ENCODE measurements around the gene TNIK.

Gene TNIK

GRCh38 chr3:171230865-171231264 lies 229.3 kb downstream of the TNIK start:
- in situ Hi-C loops (cut with MboI; ENCODE audit: low pct_unique_long_range_greater_than_20kb, low sequenced_read_pairs, unreplicated experiment), result no loop called here
- TF ChIP-seq CTCF (IDR thresholded peaks at IDR 0.05; ENCODE audit: extremely low read depth, insufficient read depth, missing control alignments), result no peak
- DNase-seq (ENCODE audit: low spot score), result no peak

GRCh38 chr3:171229173-171229572 lies 231.0 kb downstream of the TNIK start:
- in situ Hi-C loops (cut with MboI; ENCODE audit: low pct_unique_long_range_greater_than_20kb, low sequenced_read_pairs, unreplicated experiment), result no loop called here
- DNase-seq (ENCODE audit: low spot score), result no peak
- no peak for TF ChIP-seq CTCF (IDR thresholded peaks at IDR 0.05; ENCODE audit: extremely low read depth, insufficient read depth, missing control alignments)

GRCh38 chr3:171228240-171228639 lies 232.0 kb downstream of the TNIK start:
- in situ Hi-C loops (cut with MboI; ENCODE audit: low pct_unique_long_range_greater_than_20kb, low sequenced_read_pairs, unreplicated experiment), result no loop called here
- no peak for TF ChIP-seq CTCF (IDR thresholded peaks at IDR 0.05; ENCODE audit: extremely low read depth, insufficient read depth, missing control alignments)
- DNase-seq (ENCODE audit: low spot score), result no peak

- no peak for TF ChIP-seq CTCF (IDR thresholded peaks at IDR 0.05; ENCODE audit: extremely low read depth, insufficient read depth, missing control alignments)
- in situ Hi-C loops (cut with MboI; ENCODE audit: low pct_unique_long_range_greater_than_20kb, low sequenced_read_pairs, unreplicated experiment), result no loop called here
- no peak for DNase-seq (ENCODE audit: low spot score)
Measured at GRCh38 chr3:171227828-171228227, 232.4 kb downstream of the TNIK start.

GRCh38 chr3:171227359-171227758 lies 232.8 kb downstream of the TNIK start:
- no peak for TF ChIP-seq CTCF (IDR thresholded peaks at IDR 0.05; ENCODE audit: extremely low read depth, insufficient read depth, missing control alignments)
- no peak for DNase-seq (ENCODE audit: low spot score)
- in situ Hi-C loops (cut with MboI; ENCODE audit: low pct_unique_long_range_greater_than_20kb, low sequenced_read_pairs, unreplicated experiment), result no loop called here

- no peak for TF ChIP-seq CTCF (IDR thresholded peaks at IDR 0.05; ENCODE audit: extremely low read depth, insufficient read depth, missing control alignments)
- in situ Hi-C loops (cut with MboI; ENCODE audit: low pct_unique_long_range_greater_than_20kb, low sequenced_read_pairs, unreplicated experiment), result no loop called here
- DNase-seq (ENCODE audit: low spot score), result no peak
Measured at GRCh38 chr3:171226794-171227193, 233.4 kb downstream of the TNIK start.

GRCh38 chr3:171225708-171226107 lies 234.5 kb downstream of the TNIK start:
- no peak for DNase-seq (ENCODE audit: low spot score)
- TF ChIP-seq CTCF (IDR thresholded peaks at IDR 0.05; ENCODE audit: extremely low read depth, insufficient read depth, missing control alignments), result no peak
- in situ Hi-C loops (cut with MboI; ENCODE audit: low pct_unique_long_range_greater_than_20kb, low sequenced_read_pairs, unreplicated experiment), result no loop called here
